Gastrocnemius medialis (tissue), 4 donors: ENCODE data around the gene ABCA13.

Source experiments
- CTCF ChIP-seq, 5 experiments: fragments of 450-650 bp in 3 of 5; fragments of 200-600 bp in 2 of 5; sonication (generic) in 2 of 5; IDR thresholded peaks in 4 of 5; conservative IDR thresholded peaks in 1 of 5; 1 replicate in 4 of 5; 2 replicates in 1 of 5; pipeline ENCODE4 v1.5.1; 2016 to 2019; ENCODE audit warnings: antibody characterized with exemption in 5 of 5, mild to moderate bottlenecking in 3 of 5, moderate library complexity in 3 of 5
- POLR2A ChIP-seq, 2 donors: fragments of 450-650 bp; IDR thresholded peaks; one replicate each; pipeline ENCODE4 v1.6.1; 2017; ENCODE audit warnings: antibody characterized with exemption in 2 of 2, mild to moderate bottlenecking in 2 of 2, moderate library complexity in 2 of 2

- no peak for TF ChIP-seq CTCF (IDR thresholded peaks at IDR 0.05 in 4 of 5, conservative IDR thresholded peaks at IDR 0.05 in 1 of 5)
- TF ChIP-seq POLR2A (IDR thresholded peaks at IDR 0.05), result no peak
These were observed 341.6 kb downstream of the ABCA13 start for GRCh38 chr7:48512892-48513291.
